Measurements from ENCODE around the gene BAZ1B.
A peak's percentile ranks its signal among the peaks of the same experiment; 100 is the strongest.
"Not testable (repeated sequence)": the region's sequence is repeated elsewhere in the genome, so short reads cannot be mapped to it uniquely, and the experiment has no call there.

Gene BAZ1B

DNA sequence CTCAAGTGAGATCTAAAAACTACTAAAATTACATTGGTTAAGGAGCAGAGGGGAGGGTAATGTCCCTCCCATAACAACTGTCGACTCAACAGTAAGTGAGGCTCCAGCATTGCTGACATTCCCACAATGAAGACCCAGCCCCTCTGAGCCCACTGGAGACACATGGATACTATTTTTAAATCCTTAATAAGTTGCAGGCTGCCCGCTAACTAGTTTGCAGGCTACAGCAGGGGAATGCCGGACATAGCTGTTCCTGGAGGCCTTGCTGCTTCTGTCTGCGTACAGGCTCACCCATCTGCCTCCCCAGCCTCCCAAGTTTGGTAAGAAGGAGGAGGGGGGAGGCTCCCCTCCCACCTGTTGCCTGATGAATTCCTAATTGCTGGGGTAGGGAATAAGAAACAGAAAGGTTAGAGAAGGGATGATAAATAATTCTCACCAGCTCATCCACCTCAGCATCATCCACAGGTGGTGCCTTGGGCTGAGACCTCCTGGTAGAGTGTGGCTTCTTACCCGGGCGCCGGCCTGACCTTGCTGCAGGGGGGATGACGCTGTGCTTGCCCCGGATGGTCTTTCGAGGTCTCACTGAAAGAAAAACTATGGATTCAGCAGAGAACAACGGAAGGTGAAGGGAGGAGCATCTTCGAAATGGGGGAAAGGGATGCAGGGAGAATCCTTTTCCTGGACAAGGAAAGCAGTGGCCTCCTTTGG, 78.4 kb downstream of the BAZ1B start:
- DNase-seq = no peak

DNA sequence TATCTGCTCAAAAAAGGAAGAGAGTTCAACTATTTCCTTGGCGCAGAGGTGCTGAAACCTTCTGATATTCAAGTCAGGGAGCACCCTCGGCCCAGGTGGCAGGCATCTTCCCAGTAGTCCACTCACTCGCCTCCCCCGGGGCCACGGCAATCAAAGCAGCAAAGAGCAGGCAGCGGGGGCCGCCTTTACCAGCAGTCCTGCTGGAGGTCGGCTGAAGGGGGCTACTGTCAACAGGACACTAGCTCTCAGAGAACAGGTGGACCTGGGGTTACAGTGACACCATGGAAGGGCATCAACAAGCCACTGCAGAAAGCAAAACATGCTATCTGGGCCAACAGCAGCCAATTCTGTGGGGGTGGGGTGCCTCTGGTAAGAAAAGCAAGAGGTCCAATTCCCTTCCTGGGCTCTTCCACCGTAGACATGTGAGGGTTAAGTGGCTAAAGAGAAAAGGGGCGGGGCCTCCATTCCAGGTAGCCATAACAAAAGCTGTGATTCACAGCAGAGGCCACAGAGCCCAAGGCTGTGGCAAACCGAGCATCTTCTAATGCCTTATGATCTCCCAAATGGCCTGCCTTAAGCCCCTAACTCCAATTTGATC, 79.1 kb downstream of the BAZ1B start:
- no peak for DNase-seq

GRCh38 chr7:73442222-73442902, 79.7 kb downstream of the BAZ1B start:
- DNase-seq = no peak

DNA sequence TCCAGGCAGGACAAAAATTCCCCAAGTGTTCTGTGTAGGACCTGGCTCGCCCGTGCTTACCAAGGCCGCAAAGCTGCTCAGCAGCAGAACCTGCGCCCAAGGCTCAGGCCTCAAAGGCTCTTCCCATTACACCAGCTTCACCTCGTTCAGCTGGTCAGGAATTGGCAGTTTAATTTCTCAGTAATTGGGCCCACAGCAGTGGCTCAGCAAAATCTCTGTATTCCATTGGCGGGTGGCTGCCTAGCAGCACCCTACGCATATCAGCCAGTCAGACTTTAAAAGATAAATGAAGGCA, 82.7 kb downstream of the BAZ1B start:
- no peak for DNase-seq

DNA sequence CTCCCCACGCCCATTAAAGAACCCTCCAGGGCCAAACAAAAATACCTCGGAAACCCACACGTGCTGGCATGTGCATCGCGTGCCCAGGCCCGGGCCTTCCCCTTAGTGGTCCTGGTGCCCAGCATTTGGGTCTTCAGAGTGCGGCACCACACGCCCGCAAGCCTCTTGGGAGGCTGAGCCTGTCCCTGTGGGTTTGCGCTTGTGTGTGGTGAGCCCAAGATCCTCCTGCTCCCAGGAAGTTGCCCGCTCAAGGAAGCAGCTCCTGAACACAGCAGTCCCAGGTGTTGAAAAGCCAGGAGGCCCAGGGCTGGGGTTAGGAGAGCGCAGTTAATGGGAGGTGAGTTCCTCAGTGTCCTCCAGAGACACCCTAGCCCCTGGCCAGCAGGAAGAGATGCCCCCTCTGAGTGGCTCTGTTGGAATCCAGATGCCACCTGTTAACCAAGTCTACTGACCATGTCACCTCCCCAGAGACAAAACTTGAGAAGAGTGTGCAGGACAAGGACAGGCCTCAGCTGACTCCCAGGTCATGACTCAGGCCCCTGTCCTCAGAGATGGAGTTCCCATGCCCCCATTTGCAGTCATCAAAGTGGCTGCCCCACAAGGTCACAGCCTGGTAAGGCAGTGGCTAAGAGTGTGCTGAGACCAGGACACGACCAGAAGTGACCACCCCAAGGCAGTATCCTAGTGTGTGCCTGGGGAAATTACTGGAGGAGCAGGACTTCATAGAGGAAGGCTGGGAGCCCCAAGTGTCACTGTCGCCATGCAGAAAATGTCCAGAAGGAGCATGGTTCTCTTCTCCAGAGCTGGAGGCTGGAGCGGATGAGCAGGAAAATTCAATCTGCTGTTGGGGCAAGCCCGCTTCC, 83.3 kb downstream of the BAZ1B start:
- DNase-seq = no peak

DNA sequence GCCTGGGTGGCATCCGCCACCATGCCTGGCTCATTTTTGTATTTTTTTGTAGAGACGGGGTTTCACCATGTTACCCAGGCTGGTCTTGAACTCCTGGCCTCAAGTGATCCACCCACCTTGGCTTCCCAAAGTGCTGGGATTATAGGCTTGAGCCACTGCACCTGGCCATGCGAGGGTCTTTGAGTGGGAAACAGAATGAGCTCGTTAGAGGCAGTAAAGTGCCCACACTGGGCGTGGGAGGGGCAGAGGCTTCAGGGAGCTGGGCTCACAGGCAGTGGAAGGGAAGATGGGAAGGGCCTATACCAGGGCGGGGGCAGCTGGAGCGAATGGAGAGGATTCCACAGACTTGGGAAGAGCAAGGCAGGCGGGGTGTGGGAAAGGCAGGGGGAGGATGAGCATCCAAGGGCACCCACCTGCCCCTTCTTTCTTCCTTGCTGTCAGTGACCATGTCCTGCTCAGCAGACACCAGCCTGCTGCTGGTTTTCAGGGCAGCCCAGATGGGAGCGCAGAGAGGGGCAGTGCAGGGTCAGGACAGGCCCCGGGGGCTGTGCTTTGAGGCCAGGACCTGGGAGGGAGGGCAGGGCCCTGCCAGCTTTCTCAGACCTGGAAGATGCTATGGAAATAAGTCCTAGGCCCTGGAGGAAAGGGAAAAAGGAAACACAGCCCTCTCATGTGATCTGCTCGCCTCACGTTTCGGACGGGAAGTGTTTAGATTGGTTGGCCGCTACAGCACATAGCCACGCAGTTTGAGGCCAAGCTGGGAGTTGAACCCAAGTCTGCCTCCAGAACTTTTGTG, 84.3 kb downstream of the BAZ1B start:
- DNase-seq = no peak

DNA sequence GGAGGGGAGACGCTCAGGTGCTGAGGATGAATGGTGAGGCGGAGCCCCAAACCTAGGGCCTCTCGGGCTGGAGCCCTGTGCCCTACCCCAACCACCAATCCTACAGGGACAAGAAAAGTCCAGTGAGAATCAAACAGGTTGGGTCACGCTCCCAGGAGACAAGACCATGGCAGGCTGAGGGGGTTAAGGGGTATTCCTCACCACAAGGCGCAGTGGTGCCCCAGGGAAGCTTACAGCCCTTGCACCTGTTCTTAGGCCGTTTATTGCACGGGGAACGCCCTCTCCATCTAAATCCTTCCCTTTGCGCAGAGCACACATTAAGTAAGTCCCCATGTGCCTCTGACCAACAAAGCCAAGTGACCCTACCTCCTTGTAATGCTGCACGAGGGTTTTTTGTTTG, 85.0 kb downstream of the BAZ1B start:
- no peak for DNase-seq

DNA sequence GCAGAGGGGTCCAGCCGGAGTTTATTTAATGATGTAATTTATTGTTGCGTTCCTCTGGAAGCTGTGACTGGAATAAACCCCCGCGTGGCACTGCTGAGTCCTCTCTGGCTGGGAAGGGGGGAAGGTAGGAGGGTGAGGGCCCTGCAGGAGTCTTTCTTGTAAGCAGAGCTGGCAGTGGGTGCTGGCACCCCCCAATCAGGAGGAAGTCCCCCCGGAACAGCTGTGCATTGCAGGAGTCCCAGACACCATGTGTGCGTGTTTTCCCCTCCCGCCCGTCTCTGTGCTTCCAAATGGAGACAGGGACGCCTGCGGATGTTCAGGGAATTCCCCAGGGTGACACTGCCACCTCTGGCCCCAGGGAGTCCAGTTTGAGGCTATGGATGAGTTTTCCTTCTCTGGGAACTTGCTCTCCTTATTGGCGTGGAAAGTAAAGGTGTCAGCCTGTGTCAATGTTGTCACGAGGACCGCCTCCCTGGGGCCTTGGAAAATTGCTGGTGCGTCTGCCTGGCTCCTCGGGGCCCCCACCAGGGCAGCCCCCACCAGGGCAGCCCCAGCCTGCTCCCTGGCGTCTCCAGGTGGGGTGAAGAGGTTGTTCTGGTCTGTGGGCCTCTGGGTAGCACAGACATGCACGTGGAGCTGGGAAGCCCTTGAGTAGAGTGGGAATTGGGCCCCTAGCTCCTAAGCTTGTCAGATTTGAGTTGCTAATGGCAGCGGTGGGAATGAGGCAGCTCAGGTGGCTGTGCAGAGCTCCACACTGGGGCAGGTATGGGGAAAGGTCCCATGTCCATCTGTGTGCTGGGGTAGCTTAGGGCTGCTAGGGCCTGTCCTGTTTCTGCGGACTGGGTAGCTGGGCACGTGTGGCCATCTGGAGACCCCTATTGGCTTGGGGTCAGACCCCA, 85.8 kb downstream of the BAZ1B start:
- no peak for DNase-seq

DNA sequence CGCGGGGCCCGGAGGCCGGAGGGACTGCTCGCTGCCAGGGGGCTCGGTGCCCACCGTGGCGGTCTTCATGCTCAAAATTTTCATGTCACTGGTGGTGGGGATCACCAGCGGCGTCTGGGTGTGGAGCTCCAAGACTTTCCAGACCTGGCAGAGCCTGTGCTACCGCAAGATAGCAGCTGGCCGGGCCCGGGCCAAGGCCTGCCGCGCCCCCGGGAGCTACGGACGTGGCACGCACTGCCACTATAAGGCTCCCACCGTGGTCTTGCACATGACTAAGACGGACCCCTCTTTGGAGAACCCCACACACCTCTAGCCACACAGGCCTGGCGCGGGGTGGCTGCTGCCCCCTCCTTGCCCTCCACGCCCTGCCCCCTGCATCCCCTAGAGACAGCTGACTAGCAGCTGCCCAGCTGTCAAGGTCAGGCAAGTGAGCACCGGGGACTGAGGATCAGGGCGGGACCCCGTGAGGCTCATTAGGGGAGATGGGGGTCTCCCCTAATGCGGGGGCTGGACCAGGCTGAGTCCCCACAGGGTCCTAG, 86.6 kb downstream of the BAZ1B start:
- DNase-seq = no peak

- no peak for DNase-seq
These were observed 87.4 kb downstream of the BAZ1B start for GRCh38 chr7:73434701-73435069.

- DNase-seq = peak in 1 of 6 experiments; percentile 51
These were observed 88.0 kb downstream of the BAZ1B start for GRCh38 chr7:73433924-73434700.

- DNase-seq = no peak
These were observed 89.4 kb downstream of the BAZ1B start for GRCh38 chr7:73432676-73433075.

DNA sequence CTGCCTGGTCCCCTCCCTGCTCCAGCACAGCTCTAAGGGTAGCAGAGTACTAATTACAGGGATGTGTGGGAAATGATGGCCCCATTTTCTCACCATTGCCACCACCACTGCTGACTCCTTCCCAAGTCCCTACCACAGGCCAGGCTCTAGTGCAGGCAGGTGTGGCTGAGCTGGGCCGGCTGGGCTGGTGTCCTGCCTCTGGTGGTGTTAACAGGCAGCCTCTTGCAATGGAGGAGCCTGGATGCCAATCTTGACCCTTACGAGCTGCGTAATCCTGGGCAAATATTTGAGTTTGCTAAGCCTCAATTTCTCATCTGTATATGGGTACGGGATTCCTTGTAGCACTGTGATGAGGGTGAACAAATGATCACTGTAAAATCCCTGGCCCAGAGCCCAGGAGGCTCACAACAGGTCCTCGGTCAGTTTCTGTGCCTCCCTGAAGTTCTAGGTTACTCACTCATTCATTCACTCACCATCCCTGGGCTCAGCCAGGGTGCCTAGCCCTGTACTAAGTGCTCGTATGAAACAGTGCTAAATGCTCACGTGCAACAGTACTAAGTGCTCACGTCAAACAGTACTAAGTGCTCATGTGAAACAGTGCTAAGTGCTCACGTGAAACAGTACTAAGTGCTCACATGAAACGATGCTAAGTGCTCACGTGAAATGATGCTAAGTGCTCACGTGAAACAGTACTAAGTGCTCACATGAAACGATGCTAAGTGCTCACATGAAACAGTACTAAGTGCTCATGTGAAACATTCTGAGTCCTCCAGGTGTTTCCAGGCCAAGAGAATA, 90.9 kb downstream of the BAZ1B start:
- no peak for DNase-seq

DNA sequence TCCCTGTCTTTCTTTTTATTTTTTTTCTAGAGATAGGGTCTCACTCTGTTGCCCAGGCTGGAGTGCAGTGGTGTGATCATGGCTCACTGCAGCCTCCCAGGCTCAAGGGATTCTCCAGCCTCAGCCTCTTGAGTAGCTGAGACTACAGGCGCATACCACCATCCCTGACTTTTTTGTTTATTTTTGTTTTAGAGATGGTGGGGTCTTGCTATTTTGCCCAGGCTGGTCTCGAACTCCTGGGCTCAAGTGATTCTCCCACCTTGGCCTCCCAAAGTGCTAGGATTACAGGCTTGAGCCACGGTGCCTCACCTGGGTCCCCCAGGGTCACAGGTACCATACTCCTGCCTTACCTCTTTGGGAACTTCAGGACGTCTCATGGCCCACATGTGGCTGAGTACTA, 91.6 kb downstream of the BAZ1B start:
- DNase-seq = not testable (repeated sequence)

- DNase-seq = no peak
These were observed 92.2 kb downstream of the BAZ1B start for GRCh38 chr7:73429622-73430505.

GRCh38 chr7:73429215-73429614, 92.9 kb downstream of the BAZ1B start:
- DNase-seq = no peak

DNA sequence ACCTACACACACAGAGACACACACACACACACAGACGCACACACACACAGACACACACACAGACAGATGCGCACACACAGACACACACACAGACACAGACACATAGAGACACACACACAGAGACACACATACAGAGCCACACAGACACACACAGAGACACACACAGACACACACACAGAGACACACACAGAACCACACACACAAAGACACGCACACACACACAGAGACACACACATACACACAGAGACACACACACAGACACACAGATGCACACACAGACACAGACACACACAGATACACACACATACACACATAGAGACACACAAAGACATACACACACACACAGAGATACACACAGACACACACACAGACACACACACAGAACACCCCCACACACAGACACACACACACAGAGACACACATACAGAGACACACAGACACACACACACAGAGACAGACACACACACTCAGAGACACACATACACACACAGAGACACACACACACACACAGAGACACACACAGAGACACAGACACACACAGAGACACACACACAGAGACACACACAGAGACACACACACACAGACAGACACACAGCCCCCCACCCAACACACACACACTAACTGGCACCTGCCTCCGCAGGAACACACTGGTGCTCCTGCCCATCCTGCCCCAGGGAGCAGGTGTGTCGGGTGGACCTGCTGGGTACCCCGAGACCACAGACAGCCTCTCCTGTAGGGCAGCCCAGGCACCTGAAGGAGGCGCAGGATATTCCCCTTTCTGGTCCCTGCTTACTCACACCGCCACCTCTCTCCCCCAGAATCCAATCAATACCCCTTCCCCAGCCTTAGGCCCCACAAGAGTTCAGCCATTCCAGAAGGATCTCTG, 93.9 kb downstream of the BAZ1B start:
- DNase-seq = no peak

DNA sequence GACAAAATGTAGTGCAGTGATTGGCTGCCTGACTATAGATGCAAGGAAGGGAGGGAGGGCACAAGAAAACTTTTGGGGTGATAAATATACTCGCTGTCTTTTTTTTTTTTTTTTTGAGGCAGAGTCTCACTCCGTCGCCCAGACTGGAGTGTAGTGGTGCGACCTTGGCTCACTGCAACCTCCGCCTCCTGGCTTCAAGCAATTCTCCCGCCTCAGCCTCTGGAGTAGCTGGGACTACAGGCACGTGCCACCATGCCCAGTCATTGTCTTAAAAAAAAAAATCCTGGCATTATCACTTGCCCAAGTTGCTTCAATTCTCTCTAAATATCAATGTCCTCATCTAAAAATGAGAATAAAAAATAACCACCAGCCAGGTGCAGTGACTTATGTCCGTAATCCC, 96.1 kb downstream of the BAZ1B start:
- no peak for DNase-seq

Measured in stimulated activated naive CD4-positive, alpha-beta T cell (primary cell).